ENCODE measurements around the gene SEC16B. TPM values are rescaled to one million over a fixed set of nuclear protein-coding genes. Genes with fewer than 3 reads are reported as not detected.

SEC16B gene
- total and polyA plus RNA-seq, 4 donors, result 2.5 to 3.9 (median 3.3) TPM

- no peak overlapping the region for H3K4me3 ChIP-seq (ENCODE audit: low read depth, low read length)
- no peaks in the 10 kb centered on the region for H3K36me3 ChIP-seq (ENCODE audit: control insufficient read depth, insufficient read depth, low read length)
- no peak overlapping the region for H3K27ac ChIP-seq (ENCODE audit: low read depth, low read length)
- 66% methylated on average over 3 of the region's 5 CpGs for WGBS (ENCODE audit: insufficient coverage)
- no peaks in the 10 kb centered on the region for H3K9me3 ChIP-seq (ENCODE audit: control insufficient read depth, insufficient read depth, low read length)
- peak in 2 of 6 donors; percentile 32 to 61 for DNase-seq (ENCODE audit: low read depth in 4 of 6, low spot score in 6 of 6)
- no peaks in the 10 kb centered on the region for H3K27me3 ChIP-seq (ENCODE audit: control insufficient read depth, insufficient read depth, low read length)
- no peaks in the 10 kb centered on the region for H3K4me1 ChIP-seq (ENCODE audit: control insufficient read depth, insufficient read depth, low read length)
Measured at GRCh38 chr1:177983077-177983476, 13.2 kb upstream of the SEC16B start.

- WGBS (ENCODE audit: insufficient coverage), result no CpG with 5 or more reads among the region's 1 CpG
- Histone ChIP-seq H3K4me3 (ENCODE audit: low read depth, low read length) (no peak overlapping the region), H3K27me3 (ENCODE audit: control insufficient read depth, insufficient read depth, low read length) (no peaks in the 10 kb centered on the region)
Measured at GRCh38 chr1:177981200-177981599, 11.3 kb upstream of the SEC16B start.

GRCh38 chr1:177979272-177979671, 9.4 kb upstream of the SEC16B start:
- DNase-seq (ENCODE audit: low read depth in 4 of 6, low spot score in 6 of 6), result no peak
- WGBS (ENCODE audit: insufficient coverage), result 100% methylated on average over 1 of the region's 1 CpG
- no peaks in the 10 kb centered on the region for H3K9me3 ChIP-seq (ENCODE audit: control insufficient read depth, insufficient read depth, low read length)
- H3K27ac ChIP-seq (ENCODE audit: low read depth, low read length), result no peak overlapping the region
- no peaks in the 10 kb centered on the region for H3K4me1 ChIP-seq (ENCODE audit: control insufficient read depth, insufficient read depth, low read length)
- no peak overlapping the region for H3K4me3 ChIP-seq (ENCODE audit: low read depth, low read length)
- no peaks in the 10 kb centered on the region for H3K36me3 ChIP-seq (ENCODE audit: control insufficient read depth, insufficient read depth, low read length)
- no peaks in the 10 kb centered on the region for H3K27me3 ChIP-seq (ENCODE audit: control insufficient read depth, insufficient read depth, low read length)

More at GRCh38 chr1:177981200-177981599, 11.3 kb upstream of the SEC16B start:
- Histone ChIP-seq H3K4me1 (ENCODE audit: control insufficient read depth, insufficient read depth, low read length) (no peaks in the 10 kb centered on the region), H3K9me3 (ENCODE audit: control insufficient read depth, insufficient read depth, low read length) (no peaks in the 10 kb centered on the region), H3K36me3 (ENCODE audit: control insufficient read depth, insufficient read depth, low read length) (no peaks in the 10 kb centered on the region), H3K27ac (ENCODE audit: low read depth, low read length) (no peak overlapping the region)
- DNase-seq (ENCODE audit: low read depth in 4 of 6, low spot score in 6 of 6), result peak in 1 of 6 donors; percentile 15

- no peaks in the 10 kb centered on the region for H3K4me1 ChIP-seq (ENCODE audit: control insufficient read depth, insufficient read depth, low read length)
- H3K36me3 ChIP-seq (ENCODE audit: control insufficient read depth, insufficient read depth, low read length), result no peaks in the 10 kb centered on the region
- H3K4me3 ChIP-seq (ENCODE audit: low read depth, low read length), result no peak overlapping the region
- H3K9me3 ChIP-seq (ENCODE audit: control insufficient read depth, insufficient read depth, low read length), result no peaks in the 10 kb centered on the region
- WGBS (ENCODE audit: insufficient coverage), result no CpG with 5 or more reads among the region's 1 CpG
- H3K27ac ChIP-seq (ENCODE audit: low read depth, low read length), result no peak overlapping the region
- H3K27me3 ChIP-seq (ENCODE audit: control insufficient read depth, insufficient read depth, low read length), result no peaks in the 10 kb centered on the region
- DNase-seq (ENCODE audit: low read depth in 4 of 6, low spot score in 6 of 6), result no peak
Measured at GRCh38 chr1:177978530-177978929, 8.7 kb upstream of the SEC16B start.

GRCh38 chr1:177977141-177977540, 7.3 kb upstream of the SEC16B start:
- Histone ChIP-seq H3K4me1 (ENCODE audit: control insufficient read depth, insufficient read depth, low read length) (no peaks in the 10 kb centered on the region), H3K27me3 (ENCODE audit: control insufficient read depth, insufficient read depth, low read length) (no peaks in the 10 kb centered on the region), H3K4me3 (ENCODE audit: low read depth, low read length) (no peak overlapping the region), H3K36me3 (ENCODE audit: control insufficient read depth, insufficient read depth, low read length) (no peaks in the 10 kb centered on the region), H3K9me3 (ENCODE audit: control insufficient read depth, insufficient read depth, low read length) (no peaks in the 10 kb centered on the region), H3K27ac (ENCODE audit: low read depth, low read length) (no peak overlapping the region)
- peak in 2 of 6 donors; percentile 37 to 45 for DNase-seq (ENCODE audit: low read depth in 4 of 6, low spot score in 6 of 6)
- no CpG with 5 or more reads among the region's 1 CpG for WGBS (ENCODE audit: insufficient coverage)

GRCh38 chr1:177976596-177976995, 6.7 kb upstream of the SEC16B start:
- H3K4me1 ChIP-seq (ENCODE audit: control insufficient read depth, insufficient read depth, low read length), result no peaks in the 10 kb centered on the region
- DNase-seq (ENCODE audit: low read depth in 4 of 6, low spot score in 6 of 6), result no peak
- H3K27ac ChIP-seq (ENCODE audit: low read depth, low read length), result no peak overlapping the region
- no peaks in the 10 kb centered on the region for H3K9me3 ChIP-seq (ENCODE audit: control insufficient read depth, insufficient read depth, low read length)
- no peak overlapping the region for H3K4me3 ChIP-seq (ENCODE audit: low read depth, low read length)
- no peaks in the 10 kb centered on the region for H3K27me3 ChIP-seq (ENCODE audit: control insufficient read depth, insufficient read depth, low read length)
- H3K36me3 ChIP-seq (ENCODE audit: control insufficient read depth, insufficient read depth, low read length), result no peaks in the 10 kb centered on the region

- no peaks in the 10 kb centered on the region for H3K36me3 ChIP-seq (ENCODE audit: control insufficient read depth, insufficient read depth, low read length)
- H3K27ac ChIP-seq (ENCODE audit: low read depth, low read length), result no peak overlapping the region
- no peak overlapping the region for H3K4me3 ChIP-seq (ENCODE audit: low read depth, low read length)
- no peaks in the 10 kb centered on the region for H3K27me3 ChIP-seq (ENCODE audit: control insufficient read depth, insufficient read depth, low read length)
- no peaks in the 10 kb centered on the region for H3K4me1 ChIP-seq (ENCODE audit: control insufficient read depth, insufficient read depth, low read length)
- peak in 1 of 6 donors; percentile 17 for DNase-seq (ENCODE audit: low read depth in 4 of 6, low spot score in 6 of 6)
- no peaks in the 10 kb centered on the region for H3K9me3 ChIP-seq (ENCODE audit: control insufficient read depth, insufficient read depth, low read length)
- 64% methylated on average over 3 of the region's 5 CpGs for WGBS (ENCODE audit: insufficient coverage)
Measured at GRCh38 chr1:177975588-177976495, 6.0 kb upstream of the SEC16B start.

GRCh38 chr1:177973585-177973984, 3.7 kb upstream of the SEC16B start:
- Histone ChIP-seq H3K4me1 (ENCODE audit: control insufficient read depth, insufficient read depth, low read length) (no peaks in the 10 kb centered on the region), H3K36me3 (ENCODE audit: control insufficient read depth, insufficient read depth, low read length) (no peaks in the 10 kb centered on the region), H3K4me3 (ENCODE audit: low read depth, low read length) (no peak overlapping the region), H3K27me3 (ENCODE audit: control insufficient read depth, insufficient read depth, low read length) (no peaks in the 10 kb centered on the region), H3K27ac (ENCODE audit: low read depth, low read length) (no peak overlapping the region), H3K9me3 (ENCODE audit: control insufficient read depth, insufficient read depth, low read length) (no peaks in the 10 kb centered on the region)
- WGBS (ENCODE audit: insufficient coverage), result no CpG with 5 or more reads among the region's 3 CpGs
- DNase-seq (ENCODE audit: low read depth in 4 of 6, low spot score in 6 of 6), result no peak

GRCh38 chr1:177969109-177969508, 749 bp downstream of the SEC16B start:
- 44% methylated on average over 2 of the region's 5 CpGs for WGBS (ENCODE audit: insufficient coverage)
- no peak overlapping the region for H3K27ac ChIP-seq (ENCODE audit: low read depth, low read length)

GRCh38 chr1:177966199-177966598, 3.7 kb downstream of the SEC16B start:
- H3K27ac ChIP-seq (ENCODE audit: low read depth, low read length), result no peak overlapping the region
- no peaks in the 10 kb centered on the region for H3K27me3 ChIP-seq (ENCODE audit: control insufficient read depth, insufficient read depth, low read length)
- H3K4me1 ChIP-seq (ENCODE audit: control insufficient read depth, insufficient read depth, low read length), result no peaks in the 10 kb centered on the region
- no peak for DNase-seq (ENCODE audit: low read depth in 4 of 6, low spot score in 6 of 6)
- WGBS (ENCODE audit: insufficient coverage), result no CpG with 5 or more reads among the region's 2 CpGs
- peaks cover 9% of the 10 kb centered on the region for H3K36me3 ChIP-seq (ENCODE audit: control insufficient read depth, insufficient read depth, low read length)
- H3K4me3 ChIP-seq (ENCODE audit: low read depth, low read length), result no peak overlapping the region
- H3K9me3 ChIP-seq (ENCODE audit: control insufficient read depth, insufficient read depth, low read length), result no peaks in the 10 kb centered on the region

More at GRCh38 chr1:177969109-177969508, 749 bp downstream of the SEC16B start:
- no peaks in the 10 kb centered on the region for H3K9me3 ChIP-seq (ENCODE audit: control insufficient read depth, insufficient read depth, low read length)
- no peaks in the 10 kb centered on the region for H3K27me3 ChIP-seq (ENCODE audit: control insufficient read depth, insufficient read depth, low read length)
- H3K36me3 ChIP-seq (ENCODE audit: control insufficient read depth, insufficient read depth, low read length), result peaks cover 5% of the 10 kb centered on the region
- H3K4me1 ChIP-seq (ENCODE audit: control insufficient read depth, insufficient read depth, low read length), result no peaks in the 10 kb centered on the region
- H3K4me3 ChIP-seq (ENCODE audit: low read depth, low read length), result no peak overlapping the region
- DNase-seq (ENCODE audit: low read depth in 4 of 6, low spot score in 6 of 6), result no peak

Measured in spinal cord (tissue), 10 donors.